NAMALWA (cell line): ENCODE results near the gene CACNB4.
"Not testable (repeated sequence)": the region's sequence is repeated elsewhere in the genome, so short reads cannot be mapped to it uniquely, and the experiment has no call there.

Experiments used
- DNase-seq: peaks from one replicate; pipeline ENCODE4 v3.0.0-alpha.2; 2015; ENCODE audit warnings: low spot score

The CACNB4 gene

DNA sequence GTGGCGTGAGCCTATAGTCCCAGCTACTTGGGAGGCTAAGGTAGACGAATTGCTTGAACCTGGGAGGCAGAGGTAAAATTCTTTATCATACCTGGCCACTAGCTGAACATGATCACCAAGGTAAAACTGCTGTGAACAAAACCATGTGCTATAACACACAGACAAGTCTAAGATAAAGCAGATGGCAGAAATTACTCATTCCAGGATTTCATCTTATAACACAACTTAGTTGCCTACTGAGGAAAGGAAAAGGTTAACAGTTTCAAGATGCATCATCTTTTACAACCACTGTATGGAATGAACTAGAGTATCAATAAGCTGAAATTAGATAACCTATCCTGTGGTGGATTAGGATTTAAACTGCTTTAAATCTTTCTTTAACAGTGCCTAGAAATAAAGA, 278.9 kb downstream of the CACNB4 start:
- no peak for DNase-seq

DNA sequence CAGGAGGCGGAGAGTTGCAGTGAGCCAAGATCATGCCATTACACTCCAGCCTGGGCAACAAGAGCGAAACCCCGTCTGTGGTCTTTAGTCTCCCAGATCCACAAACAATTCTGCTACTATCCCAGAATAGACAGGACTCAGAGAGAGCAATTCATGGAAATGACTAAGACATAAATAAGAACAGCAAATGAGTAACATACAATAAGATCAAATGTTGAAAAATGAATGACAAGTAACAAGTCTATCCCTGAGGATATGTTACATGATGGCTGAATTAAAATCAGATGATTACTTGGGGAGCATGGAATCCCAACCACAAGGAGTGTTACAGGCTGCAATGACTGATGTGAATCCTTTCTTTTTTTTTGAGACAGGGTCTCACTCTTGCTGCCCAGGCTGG, 280.9 kb downstream of the CACNB4 start:
- no peak for DNase-seq

- DNase-seq, result no peak
Measured at GRCh38 chr2:151816843-151817242, 282.0 kb downstream of the CACNB4 start.

- DNase-seq, result no peak
Measured at GRCh38 chr2:151815821-151816489, 282.9 kb downstream of the CACNB4 start.

DNA sequence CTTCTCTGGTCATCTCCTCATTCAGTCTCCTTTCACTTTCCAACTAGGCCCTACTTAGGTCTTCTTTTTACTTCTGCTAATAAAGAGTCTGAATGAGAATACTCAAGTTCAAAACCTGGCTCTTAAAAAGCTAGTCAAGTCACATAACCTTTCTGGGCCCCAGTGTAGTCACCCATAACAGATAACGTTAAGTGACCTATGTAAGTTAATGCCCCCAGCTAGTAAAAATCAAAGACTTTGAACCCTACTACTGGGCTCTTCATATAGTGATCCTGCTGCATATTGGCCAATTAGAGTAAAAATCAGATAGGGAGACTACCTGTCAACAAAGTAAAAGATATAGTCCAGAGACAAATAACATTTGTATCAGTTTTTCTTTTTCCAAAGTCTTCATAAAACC, 288.4 kb downstream of the CACNB4 start:
- no peak for DNase-seq

DNA sequence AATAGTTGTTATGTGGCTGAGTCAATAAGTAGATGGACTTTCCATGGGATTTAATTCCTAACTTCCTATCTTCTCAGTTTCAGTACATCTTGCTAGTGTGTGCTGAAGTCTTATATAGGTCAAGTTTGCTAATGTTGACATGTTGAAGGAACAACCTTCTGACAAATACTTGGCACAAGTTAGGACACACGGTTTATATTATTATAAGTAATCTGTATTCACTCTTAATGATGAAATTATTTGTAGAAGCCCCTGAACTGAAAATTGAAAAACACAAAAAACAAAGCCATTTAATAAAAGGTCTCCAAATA, 289.8 kb downstream of the CACNB4 start:
- no peak for DNase-seq

DNA sequence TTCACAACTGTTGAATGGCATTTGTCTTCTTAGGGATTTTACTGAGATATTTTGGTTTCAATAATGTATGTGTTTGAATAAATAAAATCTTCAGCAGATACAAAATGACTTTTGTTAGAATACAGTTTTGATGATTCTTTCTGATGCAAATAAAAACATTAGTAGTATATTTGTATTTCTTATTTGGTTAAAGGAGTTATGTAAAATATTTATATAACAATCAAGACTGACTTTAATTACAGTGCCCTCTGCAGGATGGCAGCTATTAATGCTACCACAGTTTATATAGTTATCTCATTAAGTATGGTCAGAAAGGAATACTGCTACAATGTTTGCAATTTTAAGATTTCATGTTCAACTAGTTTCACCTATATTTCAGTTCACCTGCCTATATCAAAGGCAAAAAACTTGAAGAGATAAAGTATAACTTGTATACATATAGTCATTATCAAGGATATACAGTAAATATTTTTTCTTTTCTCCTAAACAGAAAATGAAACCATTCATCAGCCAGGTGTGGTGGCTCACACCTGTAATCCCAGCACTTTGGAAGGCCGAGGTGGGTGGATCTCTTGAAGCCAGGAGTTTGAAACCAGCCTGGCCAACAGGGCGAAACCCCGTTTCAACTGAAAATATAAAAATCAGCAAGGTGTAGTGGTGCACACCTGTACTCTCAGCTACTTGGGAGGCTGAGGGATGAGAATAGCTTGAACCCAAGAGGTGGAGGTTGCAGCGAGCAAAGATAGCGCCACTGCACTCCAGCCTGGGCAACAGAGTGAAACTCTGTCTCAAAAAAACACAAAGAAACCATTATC, 290.4 kb downstream of the CACNB4 start:
- peak; percentile 48 for DNase-seq

- DNase-seq, result no peak
Measured at GRCh38 chr2:151805961-151806360, 292.9 kb downstream of the CACNB4 start.

- DNase-seq, result no peak
Measured at GRCh38 chr2:151805343-151805742, 293.5 kb downstream of the CACNB4 start.

- DNase-seq, result no peak
Measured at GRCh38 chr2:151803811-151804210, 295.0 kb downstream of the CACNB4 start.

DNA sequence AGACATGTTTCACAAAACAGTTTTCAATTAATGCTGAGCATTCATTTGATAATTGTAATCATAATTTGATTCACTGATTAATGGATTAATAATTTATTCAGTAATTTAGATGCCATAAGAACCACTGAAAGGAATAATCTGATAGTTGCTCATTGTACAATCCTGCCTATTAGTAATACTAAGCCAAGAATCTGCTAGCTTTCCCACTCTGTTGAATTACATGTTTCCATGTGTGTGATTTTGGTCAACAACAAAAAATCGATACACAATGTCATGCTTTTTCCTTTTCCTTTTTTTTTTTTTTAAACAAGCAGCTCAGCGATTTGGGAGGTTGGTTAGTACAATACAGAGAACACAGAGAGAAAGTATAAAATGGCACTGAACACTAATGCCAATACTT, 296.5 kb downstream of the CACNB4 start:
- no peak for DNase-seq

DNA sequence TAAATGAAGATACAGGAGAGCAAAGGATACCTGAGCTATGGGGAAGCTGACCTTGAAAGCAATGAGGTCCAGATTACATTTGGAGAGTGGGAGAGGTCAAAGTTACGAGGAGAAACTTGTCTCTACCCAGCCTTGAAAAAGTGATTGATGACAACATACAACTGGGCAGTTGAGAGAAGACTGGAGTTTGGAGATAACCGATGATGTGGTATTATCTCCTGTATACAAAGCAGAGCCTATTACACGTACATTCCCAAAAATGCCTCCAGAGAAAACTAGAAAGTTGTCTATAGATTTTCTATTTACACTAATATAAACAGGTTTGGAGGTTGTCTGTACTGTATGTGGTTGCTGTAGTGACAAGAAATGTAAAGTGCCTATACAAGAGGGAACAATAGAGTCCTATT, 299.0 kb downstream of the CACNB4 start:
- no peak for DNase-seq

DNA sequence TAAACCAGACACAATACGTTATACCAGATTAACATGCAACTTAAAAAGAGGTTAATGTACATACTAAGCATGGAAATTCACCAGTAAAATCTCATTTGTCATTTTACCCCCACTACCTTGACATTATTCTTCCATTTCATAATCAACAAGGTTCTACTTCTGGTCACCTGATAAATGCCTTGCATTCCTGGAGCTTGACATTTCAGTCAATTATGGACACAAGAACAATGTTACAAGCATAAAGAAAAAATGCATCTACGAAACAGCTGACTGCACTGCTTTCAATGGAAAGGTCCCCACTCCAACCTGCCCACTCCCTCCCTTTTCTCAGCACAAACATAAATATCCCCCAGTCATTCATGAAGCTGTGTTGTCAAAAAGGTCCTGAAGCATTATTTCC, 302.1 kb downstream of the CACNB4 start:
- DNase-seq, result no peak

GRCh38 chr2:151795646-151796240, 303.1 kb downstream of the CACNB4 start:
- no peak for DNase-seq

- not testable (repeated sequence) for DNase-seq
Measured at GRCh38 chr2:151794422-151794821, 304.4 kb downstream of the CACNB4 start.

DNA sequence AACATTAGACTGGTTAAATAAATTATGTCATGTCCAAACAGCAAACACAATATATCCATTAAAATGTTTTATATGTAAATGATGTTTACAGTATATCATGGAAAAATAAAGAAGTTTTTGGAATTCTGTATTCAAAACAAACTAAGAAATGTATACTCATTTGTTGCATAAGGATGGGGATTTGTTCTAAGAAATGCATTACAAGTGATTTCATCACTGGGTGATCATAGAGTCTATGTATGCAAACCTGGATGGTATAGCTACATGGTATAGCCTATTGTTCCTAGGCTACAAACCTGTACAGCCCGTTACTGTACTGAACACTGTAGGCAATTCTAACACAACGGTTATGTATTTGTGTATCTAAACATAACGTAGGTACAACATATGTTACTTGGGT, 305.7 kb downstream of the CACNB4 start:
- no peak for DNase-seq

DNA sequence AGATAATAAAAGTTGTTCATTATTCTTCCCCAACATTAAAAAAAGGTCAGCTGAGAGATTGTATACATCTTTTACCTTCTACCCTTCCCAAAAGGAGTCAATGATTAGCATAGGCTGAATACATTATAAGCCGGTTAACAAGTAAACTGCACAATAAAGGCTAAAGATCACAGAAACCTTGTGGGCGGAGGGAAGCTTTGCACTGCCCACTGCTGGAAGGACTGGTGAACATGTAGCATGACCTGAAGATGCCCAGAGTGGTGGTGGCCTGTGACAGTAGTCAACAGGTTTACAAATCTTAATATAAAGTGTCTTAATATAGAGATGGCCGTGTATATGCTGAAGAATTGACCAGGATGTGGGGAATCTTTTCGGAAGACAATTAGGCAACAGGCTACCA, 306.3 kb downstream of the CACNB4 start:
- no peak for DNase-seq

- no peak for DNase-seq
Measured at GRCh38 chr2:151791545-151791944, 307.3 kb downstream of the CACNB4 start.

GRCh38 chr2:151790689-151791088, 308.2 kb downstream of the CACNB4 start:
- DNase-seq, result no peak

GRCh38 chr2:151789055-151789834, 309.6 kb downstream of the CACNB4 start:
- no peak for DNase-seq

DNA sequence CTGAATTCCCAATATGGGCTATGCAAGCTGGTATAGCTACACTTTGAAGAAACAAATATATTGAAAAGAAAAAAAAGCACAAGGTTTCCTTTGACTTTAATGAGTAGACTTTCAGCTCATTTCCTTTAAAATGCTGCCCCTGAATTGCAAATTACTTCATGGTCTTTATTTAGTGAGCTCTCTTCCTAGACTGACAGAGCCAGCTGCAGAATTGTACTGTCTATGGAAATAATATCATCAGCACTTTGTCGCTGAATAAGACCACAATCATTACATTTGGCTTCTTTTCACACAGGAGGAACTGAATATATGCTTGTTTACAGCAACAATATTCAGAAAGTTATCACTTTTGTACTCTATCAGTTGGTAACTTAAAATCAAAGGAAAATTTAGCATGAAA, 312.4 kb downstream of the CACNB4 start:
- DNase-seq, result no peak

- DNase-seq, result no peak
Measured at GRCh38 chr2:151786077-151786476, 312.8 kb downstream of the CACNB4 start.

DNA sequence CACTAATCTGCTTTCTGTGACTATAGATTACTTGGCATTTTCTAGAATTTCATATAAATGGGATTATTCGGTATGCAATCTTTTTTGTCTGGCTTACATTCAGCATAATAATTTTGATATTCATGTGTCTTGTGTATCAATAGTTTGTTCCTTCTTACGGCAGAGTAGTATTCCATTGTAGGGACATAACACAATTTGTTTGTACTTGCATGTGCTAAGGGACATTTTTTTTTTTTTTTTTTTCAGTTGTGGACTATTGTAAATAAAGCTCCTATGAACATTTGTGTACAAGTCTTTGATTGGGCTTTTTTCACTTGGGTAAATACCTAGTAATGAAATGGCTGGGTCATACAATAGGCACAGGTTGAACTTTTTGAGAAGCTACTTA, 315.7 kb downstream of the CACNB4 start:
- no peak for DNase-seq
